ENCODE results near the gene CLK3. TPM values are rescaled to one million over a fixed set of nuclear protein-coding genes. Genes with fewer than 3 reads are reported as not detected.

CLK3 gene
- polyA plus RNA-seq, 1 of the 3 experiments (the other 2 are of a cell fraction), result 67.7 TPM

- H3K9me2 ChIP-seq, result no peaks in the 10 kb centered on the region
- no peak for DNase-seq
- no peak overlapping the region for H3K4me3 ChIP-seq (ENCODE audit: low read depth in 2 of 2, low read length in 1 of 2)
- H3K9ac ChIP-seq, result no peak overlapping the region
- H3K27ac ChIP-seq (ENCODE audit: low read depth in 2 of 2, low read length in 1 of 2), result peak overlapping the region in 1 of 2 experiments; percentile 10; a peak in 1 of 4 replicates
- H3K36me3 ChIP-seq (replicated peaks in 1 of 2; ENCODE audit: control insufficient read depth in 1 of 2, insufficient read depth in 2 of 2, low read length in 1 of 2), result peaks cover 10 to 12% of the 10 kb centered on the region in 2 experiments
- peaks cover 22% of the 10 kb centered on the region for H4K20me1 ChIP-seq (ENCODE audit: insufficient read depth)
- H2AFZ ChIP-seq (ENCODE audit: low read depth), result no peak overlapping the region
- ChIA-PET POLR2A (no interaction called here), CTCF (interaction anchor here (1.9 to 2.1 kb wide), 2 partner anchors 32 to 105 kb away, joined by 9 to 10 read pairs; no protein-coding TSS in a partner anchor)
- H3K27me3 ChIP-seq (ENCODE audit: insufficient read depth), result no peaks in the 10 kb centered on the region
- H3K4me1 ChIP-seq (ENCODE audit: control insufficient read depth in 1 of 2, insufficient read depth in 2 of 2, low read depth in 1 of 2, low read length in 1 of 2), result peaks cover 0 to 7% of the 10 kb centered on the region in 2 experiments; a peak in 1 of 4 replicates
- peaks cover 56% of the 10 kb centered on the region for H3K79me2 ChIP-seq (ENCODE audit: insufficient read depth)
- no peak overlapping the region; the same call in 1 of the 2 replicates for H3K4me2 ChIP-seq
- H3F3A ChIP-seq (replicated peaks; ENCODE audit: insufficient read depth), result peaks cover 7% of the 10 kb centered on the region
- WGBS (ENCODE audit: low lambda C conversion rate), result 65% methylated on average over 2 of the region's 2 CpGs
- no peak for TF ChIP-seq POLR2AphosphoS5 (IDR thresholded peaks at IDR 0.05; ENCODE audit: low read depth, low read length)
- no peak for TF ChIP-seq RXRA (IDR thresholded peaks at IDR 0.05; ENCODE audit: borderline replicate concordance, low read depth)
- no peak for TF ChIP-seq USF2 (IDR thresholded peaks at IDR 0.05; ENCODE audit: borderline replicate concordance, low read depth, low read length)
- TF ChIP-seq EP300 (IDR thresholded peaks at IDR 0.05; ENCODE audit: borderline replicate concordance in 1 of 2, low read depth in 1 of 2, low read length in 1 of 2), result no peak
- no peak for TF ChIP-seq TEAD4 (IDR thresholded peaks at IDR 0.05; ENCODE audit: borderline replicate concordance, insufficient read depth)
- TF ChIP-seq MXI1 (IDR thresholded peaks at IDR 0.05; ENCODE audit: low read depth, low read length), result no peak
- no peak for TF ChIP-seq SMC3 (IDR thresholded peaks at IDR 0.05; ENCODE audit: low read depth, low read length)
- no peak for TF ChIP-seq JUND (IDR thresholded peaks at IDR 0.05)
- TF ChIP-seq GATA2 (CRISPR knock-in tag; IDR thresholded peaks at IDR 0.05), result no peak
- no peak for TF ChIP-seq YY1 (IDR thresholded peaks at IDR 0.05; ENCODE audit: low read depth)
- TF ChIP-seq SIN3A (IDR thresholded peaks at IDR 0.05; ENCODE audit: borderline replicate concordance, low read depth, low read length), result no peak
- no peak for TF ChIP-seq CHD2 (IDR thresholded peaks at IDR 0.05; ENCODE audit: low read length, partially characterized antibody)
- no peak for TF ChIP-seq USF1 (IDR thresholded peaks at IDR 0.05; ENCODE audit: borderline replicate concordance, low read depth)
- no peak for TF ChIP-seq FOSL2 (IDR thresholded peaks at IDR 0.05; ENCODE audit: borderline replicate concordance, low read depth)
- no peak for TF ChIP-seq TCF12 (IDR thresholded peaks at IDR 0.05)
- no peaks in the 10 kb centered on the region for H3K9me3 ChIP-seq
These were observed 48.5 kb downstream of the CLK3 start for GRCh38 chr15:74664028-74664616.

- H3K79me2 ChIP-seq (ENCODE audit: insufficient read depth), result peaks cover 52% of the 10 kb centered on the region
These were observed 49.0 kb downstream of the CLK3 start for GRCh38 chr15:74664670-74665069.

More at GRCh38 chr15:74664670-74665069, 49.0 kb downstream of the CLK3 start:
- no peaks in the 10 kb centered on the region for H3K9me3 ChIP-seq
- no peaks in the 10 kb centered on the region for H3K27me3 ChIP-seq (ENCODE audit: insufficient read depth)
- H4K20me1 ChIP-seq (ENCODE audit: insufficient read depth), result peaks cover 22% of the 10 kb centered on the region
- peaks cover 7% of the 10 kb centered on the region for H3F3A ChIP-seq (replicated peaks; ENCODE audit: insufficient read depth)
- peak overlapping the region in 1 of 2 experiments; percentile 10; a peak in 1 of 4 replicates for H3K27ac ChIP-seq (ENCODE audit: low read depth in 2 of 2, low read length in 1 of 2)
- ChIA-PET POLR2A (no interaction called here), CTCF (interaction anchor here (0.7 to 2.1 kb wide), 4 partner anchors 9 to 107 kb away, joined by 3 to 10 read pairs (median 4); no protein-coding TSS in a partner anchor)
- H3K4me3 ChIP-seq (ENCODE audit: low read depth in 2 of 2, low read length in 1 of 2), result no peak overlapping the region
- H3K4me2 ChIP-seq, result no peak overlapping the region; the same call in 1 of the 2 replicates
- no peak for DNase-seq
- peaks cover 0 to 7% of the 10 kb centered on the region in 2 experiments; a peak in 1 of 4 replicates for H3K4me1 ChIP-seq (ENCODE audit: control insufficient read depth in 1 of 2, insufficient read depth in 2 of 2, low read depth in 1 of 2, low read length in 1 of 2)
- no peak overlapping the region for H3K9ac ChIP-seq
- TF ChIP-seq TEAD4 (IDR thresholded peaks at IDR 0.05; ENCODE audit: borderline replicate concordance, insufficient read depth) (no peak), GATA2 (CRISPR knock-in tag; IDR thresholded peaks at IDR 0.05) (no peak)
- H3K36me3 ChIP-seq (replicated peaks in 1 of 2; ENCODE audit: control insufficient read depth in 1 of 2, insufficient read depth in 2 of 2, low read length in 1 of 2), result peaks cover 10 to 12% of the 10 kb centered on the region in 2 experiments
- no peak overlapping the region for H2AFZ ChIP-seq (ENCODE audit: low read depth)
- no peaks in the 10 kb centered on the region for H3K9me2 ChIP-seq
- WGBS (ENCODE audit: low lambda C conversion rate), result 85% methylated on average over 2 of the region's 2 CpGs

Measured in SK-N-SH (cell line).